Spleen (tissue), 11 donors: ENCODE data around the gene ATXN1. TPM values are rescaled to one million over a fixed set of nuclear protein-coding genes. Genes with fewer than 3 reads are reported as not detected.
A peak's percentile ranks its signal among the peaks of the same experiment; 100 is the strongest.

Source experiments
- DNase-seq: peaks from one replicate; pipeline ENCODE4 v3.0.0-alpha.2; 2020
- H3K27ac ChIP-seq, 8 donors: fragments of 200-600 bp; sonication (generic) in 7 of 8; 1 replicate in 4 of 8; 2 replicates in 4 of 8; pipeline versions ENCODE4 v1.5.0 to v1.8.0; 2016 to 2021; ENCODE audit warnings: inconsistent platforms in 4 of 8, mild to moderate bottlenecking in 4 of 8, moderate library complexity in 1 of 8
- H3K27me3 ChIP-seq, 7 donors: fragments of 200-600 bp; sonication (generic) in 6 of 7; replicated peaks in 1 of 7; 1 replicate in 4 of 7; 2 replicates in 3 of 7; pipeline versions ENCODE4 v1.5.0 to v1.8.0; 2016 to 2021; ENCODE audit warnings: inconsistent platforms in 3 of 7, mild to moderate bottlenecking in 1 of 7
- H3K36me3 ChIP-seq, 6 donors: fragments of 200-600 bp; sonication (generic) in 5 of 6; 1 replicate in 4 of 6; 2 replicates in 2 of 6; pipeline versions ENCODE4 v1.5.0 to v1.8.0; 2016 to 2021; ENCODE audit warnings: inconsistent platforms in 2 of 6
- H3K4me1 ChIP-seq, 6 donors: fragments of 200-600 bp; sonication (generic) in 5 of 6; 1 replicate in 3 of 6; 2 replicates in 3 of 6; pipeline versions ENCODE4 v1.5.0 to v1.8.0; 2016 to 2021; ENCODE audit warnings: inconsistent platforms in 3 of 6
- H3K4me3 ChIP-seq, 8 donors: fragments of 200-600 bp; sonication (generic) in 7 of 8; 1 replicate in 4 of 8; 2 replicates in 4 of 8; pipeline versions ENCODE4 v1.5.0 to v1.8.0; 2016 to 2021; ENCODE audit warnings: inconsistent platforms in 4 of 8, mild to moderate bottlenecking in 4 of 8, moderate library complexity in 2 of 8
- H3K9me3 ChIP-seq, 8 donors: fragments of 200-600 bp; sonication (generic) in 7 of 8; 1 replicate in 4 of 8; 2 replicates in 4 of 8; pipeline versions ENCODE4 v1.5.0 to v1.8.0; 2016 to 2021; ENCODE audit warnings: inconsistent platforms in 4 of 8
- CTCF ChIP-seq, 11 experiments: fragments of 200-600 bp in 7 of 11; fragments of 450-650 bp in 4 of 11; sonication (generic) in 4 of 11; IDR thresholded peaks in 8 of 11; conservative IDR thresholded peaks in 3 of 11; 1 replicate in 7 of 11; 2 replicates in 4 of 11; pipeline versions ENCODE4 v1.4.0 to v1.8.0; 2016 to 2021; ENCODE audit warnings: antibody characterized with exemption in 11 of 11, inconsistent platforms in 4 of 11, mild to moderate bottlenecking in 1 of 11
- POLR2A ChIP-seq, 3 donors: fragments of 450-650 bp; IDR thresholded peaks; one replicate each; pipeline ENCODE4 v1.5.1; 2017; ENCODE audit warnings: antibody characterized with exemption in 3 of 3, mild to moderate bottlenecking in 1 of 3
- POLR2AphosphoS5 ChIP-seq, 3 donors: sonication (generic); formaldehyde crosslinking; IDR thresholded peaks; one replicate each; pipeline ENCODE4 v1.5.1; 2017; ENCODE audit warnings: antibody characterized with exemption in 3 of 3
- WGBS, 5 donors: extraction: QIAGEN DNeasy Blood & Tissue Kit in 3 of 5; methylation state at CpG; one replicate each; pipeline versions ENCODE4 v1.1.5 to v1.1.7; 2013 to 2018; 5-methylcytosine and 5-hydroxymethylcytosine counted together
- intact Hi-C: fragments of 100-400 bp; cut with DNase I; formaldehyde crosslinking; loops from one replicate; pipeline ENCODE4 v1.15.0; 2023; ENCODE audit warnings: low total_unique reads
- polyA plus RNA-seq, 3 donors: library from polyadenylated mRNA; stranded (reverse); fragments of 200-250 nt; gene quantifications; one replicate each; pipeline ENCODE4 v1.2.1, GENCODE V29; 2013
- total RNA-seq, 7 donors: library from RNA; depleted of rRNA in 3 of 7; stranded (reverse); fragments of >200 nt in 3 of 7; fragmentation: NEBNext Ultra II Directional in 4 of 7; extraction: Animal tissue kit (Norgen Biotek cat#: 25700) in 4 of 7; gene quantifications; one replicate each; pipeline versions ENCODE4 v1.1.0 to v1.2.1, GENCODE V29; 2016 to 2021
- donor health status: healthy with polysubstance abuse.
- donor health status: DM: no; HTN: no; CAD: no; lungs with moderate emphysema.
- donor health status: DM: no; HTN: no; CAD: no.
- donor health status: Bipolar disorder and iron deficiency.
- donor health status: healthy.
- donor health status: DM: no; HTN: no; CAD: no.
- donor health status: DM: yes; HTN: yes; CAD: no.

The ATXN1 gene
- total and polyA plus RNA-seq, 10 donors, result 3.5 to 123 (median 73.9) TPM

GRCh38 chr6:16747232-16748024, 13.8 kb downstream of the ATXN1 start:
- Histone ChIP-seq H3K27me3 (no peaks in the 10 kb centered on the region), H3K36me3 (peaks cover 0 to 58% (median 3%) of the 10 kb centered on the region in 6 donors), H3K4me3 (no peak overlapping the region), H3K27ac (peak overlapping the region in 7 of 8 donors; percentile 23 to 41 (median 29)), H3K4me1 (peaks cover 10 to 98% (median 40%) of the 10 kb centered on the region in 6 donors), H3K9me3 (no peaks in the 10 kb centered on the region)
- TF ChIP-seq POLR2AphosphoS5 (IDR thresholded peaks at IDR 0.05) (no peak), POLR2A (IDR thresholded peaks at IDR 0.05) (no peak), CTCF (IDR thresholded peaks at IDR 0.05 in 8 of 11, conservative IDR thresholded peaks at IDR 0.05 in 3 of 11) (no peak)
- intact Hi-C loops, result no loop called here
- DNase-seq, result no peak
- 73 to 81% (median 77%) methylated on average over 13 of the region's 13 CpGs for WGBS, 5 donors

GRCh38 chr6:16746812-16747211, 14.4 kb downstream of the ATXN1 start:
- intact Hi-C loops, result no loop called here
- H3K4me1 ChIP-seq, result peaks cover 13 to 98% (median 40%) of the 10 kb centered on the region in 6 donors
- peaks cover 0 to 59% (median 3%) of the 10 kb centered on the region in 6 donors for H3K36me3 ChIP-seq
- no peak for DNase-seq
- H3K27me3 ChIP-seq, result no peaks in the 10 kb centered on the region
- WGBS, 5 donors, result 93 to 97% (median 96%) methylated on average over 3 of the region's 3 CpGs
- no peaks in the 10 kb centered on the region for H3K9me3 ChIP-seq
- H3K4me3 ChIP-seq, result no peak overlapping the region
- no peak for TF ChIP-seq POLR2A (IDR thresholded peaks at IDR 0.05)
- TF ChIP-seq CTCF (IDR thresholded peaks at IDR 0.05 in 8 of 11, conservative IDR thresholded peaks at IDR 0.05 in 3 of 11), result no peak
- TF ChIP-seq POLR2AphosphoS5 (IDR thresholded peaks at IDR 0.05), result no peak
- H3K27ac ChIP-seq, result peak overlapping the region in 5 of 8 donors; percentile 23 to 41 (median 26)

- DNase-seq, result no peak
- H3K27me3 ChIP-seq, result no peaks in the 10 kb centered on the region
- H3K9me3 ChIP-seq, result no peaks in the 10 kb centered on the region
- peaks cover 0 to 58% (median 3%) of the 10 kb centered on the region in 6 donors for H3K36me3 ChIP-seq
- no peak for TF ChIP-seq POLR2A (IDR thresholded peaks at IDR 0.05)
- no peak for TF ChIP-seq POLR2AphosphoS5 (IDR thresholded peaks at IDR 0.05)
- no peak for TF ChIP-seq CTCF (IDR thresholded peaks at IDR 0.05 in 8 of 11, conservative IDR thresholded peaks at IDR 0.05 in 3 of 11)
- H3K4me3 ChIP-seq, result no peak overlapping the region
- peaks cover 13 to 98% (median 40%) of the 10 kb centered on the region in 6 donors for H3K4me1 ChIP-seq
- intact Hi-C loops, result no loop called here
- 79 to 94% (median 91%) methylated on average over 3 of the region's 3 CpGs for WGBS, 5 donors
- no peak overlapping the region for H3K27ac ChIP-seq
These were observed 14.9 kb downstream of the ATXN1 start for GRCh38 chr6:16746401-16746800.

- no peak for TF ChIP-seq CTCF (IDR thresholded peaks at IDR 0.05 in 8 of 11, conservative IDR thresholded peaks at IDR 0.05 in 3 of 11)
- Histone ChIP-seq H3K4me1 (peaks cover 17 to 99% (median 39%) of the 10 kb centered on the region in 6 donors), H3K9me3 (no peaks in the 10 kb centered on the region), H3K27me3 (no peaks in the 10 kb centered on the region), H3K36me3 (peaks cover 0 to 58% (median 4%) of the 10 kb centered on the region in 6 donors), H3K27ac (peak overlapping the region in 1 of 8 donors; percentile 1), H3K4me3 (no peak overlapping the region)
- no peak for DNase-seq
- intact Hi-C loops, result no loop called here
- WGBS, 5 donors, result 66 to 88% (median 79%) methylated on average over 5 of the region's 5 CpGs
These were observed 17.5 kb downstream of the ATXN1 start for GRCh38 chr6:16743664-16744210.
